Neural cell (in vitro differentiated cells): ENCODE data around the gene GPRC5B.

Source experiments
- CTCF ChIP-seq: fragments of 450-650 bp; IDR thresholded peaks from 2 replicates; pipeline ENCODE4 v1.5.1; 2014; ENCODE audit warnings: antibody characterized with exemption, mild to moderate bottlenecking, moderate library complexity; ENCODE audit not compliant: poor library complexity, severe bottlenecking
- EP300 ChIP-seq: fragments of 450-650 bp; conservative IDR thresholded peaks from 2 replicates; pipeline ENCODE4 v1.6.1; 2014; ENCODE audit warnings: antibody characterized with exemption, mild to moderate bottlenecking, moderate library complexity; ENCODE audit not compliant: poor library complexity, severe bottlenecking
- EZH2 ChIP-seq: fragments of 200-600, 300-800 bp; shearing (Covaris generic), sonication (generic); IDR thresholded peaks from 2 replicates; pipeline ENCODE4 v1.6.1; 2014; ENCODE audit warnings: antibody characterized with exemption, low read length, borderline replicate concordance, mild to moderate bottlenecking; ENCODE audit not compliant: insufficient read depth, poor library complexity, severe bottlenecking
- REST ChIP-seq: IDR thresholded peaks from 2 replicates; pipeline ENCODE4 v1.6.1; 2012; ENCODE audit warnings: borderline replicate concordance

GRCh38 chr16:19933740-19934139, 49.1 kb upstream of the GPRC5B start:
- TF ChIP-seq EZH2 = no peak
- no peak for TF ChIP-seq CTCF
- no peak for TF ChIP-seq REST
- no peak for TF ChIP-seq EP300
